ENCODE measurements around the gene MAPKAP1. TPM values are rescaled to one million over a fixed set of nuclear protein-coding genes. Genes with fewer than 3 reads are reported as not detected.
A peak's percentile ranks its signal among the peaks of the same experiment; 100 is the strongest.

The MAPKAP1 gene
- total RNA-seq, 4 donors from 2014 or later = 87.1 to 114 (median 111) TPM

DNA sequence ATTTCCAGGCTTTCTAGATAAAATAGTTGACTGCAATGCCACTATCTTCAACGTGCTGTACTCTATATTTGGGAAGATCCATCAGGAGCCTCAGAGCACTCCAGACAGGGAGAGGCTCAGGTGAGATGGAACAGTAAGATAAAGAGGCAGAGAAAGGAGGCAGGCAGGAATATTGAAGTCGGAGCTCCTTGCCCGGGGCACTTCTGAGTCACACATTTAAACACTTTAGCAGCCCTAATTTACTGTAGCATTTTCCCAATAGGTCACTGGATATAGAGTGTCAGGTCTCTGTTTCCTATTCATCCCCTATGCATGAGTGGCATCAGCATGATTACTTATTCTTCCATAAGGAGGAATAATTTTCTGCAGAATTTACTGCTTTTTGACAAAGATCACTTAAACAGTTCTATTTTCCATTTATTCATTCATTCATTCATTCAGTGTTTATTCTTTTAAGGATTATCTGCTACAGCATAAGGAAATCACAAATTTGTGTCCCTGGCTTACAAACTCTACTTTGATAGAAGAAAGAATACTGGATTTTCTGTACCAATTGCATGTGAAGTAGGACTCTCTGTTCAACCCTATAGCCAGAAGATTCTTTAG is 170.7 kb downstream of the MAPKAP1 start:
- WGBS, 2 donors = 39 to 64% methylated on average over 3 of the region's 3 CpGs
- H3K4me1 ChIP-seq = peaks cover 57 to 73% of the 10 kb centered on the region in 2 donors
- no peak for DNase-seq

DNA sequence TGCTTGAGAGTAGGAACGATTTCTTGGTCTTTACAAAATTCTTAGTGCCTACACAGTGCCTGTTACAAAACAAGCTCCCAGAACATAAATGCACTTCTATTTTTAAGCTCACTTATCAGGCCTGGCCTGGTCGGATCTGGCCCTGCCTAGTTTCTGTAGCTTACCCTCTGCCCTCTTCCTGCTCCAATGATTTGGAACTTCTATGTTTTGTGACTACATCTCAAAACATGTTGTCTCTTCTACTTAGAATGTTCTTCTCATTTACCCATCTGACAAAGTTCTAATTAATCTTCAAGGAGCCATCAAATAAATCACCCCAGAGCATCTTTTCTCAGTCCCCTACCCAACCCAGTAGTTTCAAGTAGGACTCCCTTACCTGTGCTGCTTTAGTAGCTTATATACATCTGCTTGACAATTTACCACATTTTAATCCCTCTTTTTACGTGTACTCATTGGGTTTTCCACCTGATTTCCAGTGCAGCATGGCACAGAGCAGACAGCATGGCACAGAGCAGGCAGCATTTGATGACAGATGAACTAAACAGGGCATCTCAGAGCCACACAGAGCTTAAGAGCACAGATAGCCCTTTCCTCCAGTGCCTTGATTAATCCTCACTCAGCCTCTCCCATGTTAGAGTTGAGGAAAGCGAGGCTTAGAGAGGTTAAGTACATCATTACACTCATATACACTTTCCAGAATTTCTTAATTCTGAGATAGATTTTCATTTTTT is 171.9 kb downstream of the MAPKAP1 start:
- H3K36me3 ChIP-seq = no peaks in the 10 kb centered on the region
- H3K27ac ChIP-seq = peak overlapping the region; percentile 80 to 96 (median 81)
- peak; percentile 46 to 62 for DNase-seq
- H3K4me3 ChIP-seq (replicated peaks in 1 of 3) = no peak overlapping the region
- no peaks in the 10 kb centered on the region for H3K27me3 ChIP-seq
- H3K9me3 ChIP-seq = no peaks in the 10 kb centered on the region
- 51 to 67% methylated on average over 4 of the region's 4 CpGs for WGBS, 2 donors
- TF ChIP-seq, protein P1, sequence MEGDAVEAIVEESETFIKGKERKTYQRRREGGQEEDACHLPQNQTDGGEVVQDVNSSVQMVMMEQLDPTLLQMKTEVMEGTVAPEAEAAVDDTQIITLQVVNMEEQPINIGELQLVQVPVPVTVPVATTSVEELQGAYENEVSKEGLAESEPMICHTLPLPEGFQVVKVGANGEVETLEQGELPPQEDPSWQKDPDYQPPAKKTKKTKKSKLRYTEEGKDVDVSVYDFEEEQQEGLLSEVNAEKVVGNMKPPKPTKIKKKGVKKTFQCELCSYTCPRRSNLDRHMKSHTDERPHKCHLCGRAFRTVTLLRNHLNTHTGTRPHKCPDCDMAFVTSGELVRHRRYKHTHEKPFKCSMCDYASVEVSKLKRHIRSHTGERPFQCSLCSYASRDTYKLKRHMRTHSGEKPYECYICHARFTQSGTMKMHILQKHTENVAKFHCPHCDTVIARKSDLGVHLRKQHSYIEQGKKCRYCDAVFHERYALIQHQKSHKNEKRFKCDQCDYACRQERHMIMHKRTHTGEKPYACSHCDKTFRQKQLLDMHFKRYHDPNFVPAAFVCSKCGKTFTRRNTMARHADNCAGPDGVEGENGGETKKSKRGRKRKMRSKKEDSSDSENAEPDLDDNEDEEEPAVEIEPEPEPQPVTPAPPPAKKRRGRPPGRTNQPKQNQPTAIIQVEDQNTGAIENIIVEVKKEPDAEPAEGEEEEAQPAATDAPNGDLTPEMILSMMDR (IDR thresholded peaks at IDR 0.05) = no peak
- intact Hi-C loops (cut with DNase I) = no loop called here
- peaks cover 47 to 63% of the 10 kb centered on the region in 2 donors for H3K4me1 ChIP-seq

More for the DNA sequence above, 170.7 kb downstream of the MAPKAP1 start:
- peak overlapping the region; percentile 81 to 96 (median 85) for H3K27ac ChIP-seq
- no peaks in the 10 kb centered on the region for H3K27me3 ChIP-seq
- intact Hi-C loops (cut with DNase I) = no loop called here
- H3K36me3 ChIP-seq = no peaks in the 10 kb centered on the region
- H3K9me3 ChIP-seq = no peaks in the 10 kb centered on the region
- TF ChIP-seq, protein P1 (IDR thresholded peaks at IDR 0.05) = no peak
- TF ChIP-seq POLR2A (IDR thresholded peaks at IDR 0.05) = no peak
- no peak overlapping the region for H3K4me3 ChIP-seq (replicated peaks in 1 of 3)

DNA sequence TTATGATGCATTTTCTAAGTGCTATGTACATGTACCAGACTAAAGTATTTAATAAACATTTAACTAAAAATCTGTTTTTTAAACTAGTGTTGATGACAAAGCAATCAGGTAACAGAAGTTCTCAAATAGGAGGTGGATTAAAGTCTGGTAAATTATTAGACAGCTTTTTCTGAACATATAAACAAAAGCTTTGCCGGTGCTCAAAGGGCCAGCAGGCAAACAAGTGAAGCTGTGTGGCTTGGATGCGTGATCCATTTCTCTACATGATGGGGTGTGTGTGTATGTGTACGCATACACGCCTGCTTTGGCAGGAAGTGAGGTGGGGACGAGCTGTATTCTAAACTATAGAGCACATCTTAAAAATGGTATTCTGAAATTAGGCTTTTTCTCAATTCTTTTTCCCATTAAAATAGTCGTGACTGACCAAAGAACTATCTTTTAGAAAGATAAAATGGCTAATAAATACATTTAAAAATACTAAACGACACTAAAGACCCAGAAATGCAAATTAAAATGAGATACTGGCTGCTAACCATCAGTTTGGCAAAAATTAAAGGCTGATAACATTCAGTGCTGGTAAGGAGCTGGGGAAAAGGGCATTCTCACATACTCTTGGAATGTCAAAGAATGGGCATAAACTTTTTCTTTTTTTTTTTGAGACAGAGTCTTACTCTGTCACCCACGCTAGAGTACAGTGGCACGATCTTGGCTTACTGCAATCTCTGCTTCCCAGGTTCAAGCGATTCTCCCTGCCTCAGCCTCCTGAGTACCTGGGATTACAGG is 174.0 kb downstream of the MAPKAP1 start:
- no peaks in the 10 kb centered on the region for H3K36me3 ChIP-seq
- peaks cover 26 to 53% of the 10 kb centered on the region in 2 donors for H3K4me1 ChIP-seq
- no peaks in the 10 kb centered on the region for H3K27me3 ChIP-seq
- H3K27ac ChIP-seq = peak overlapping the region; percentile 2 to 96 (median 81)
- no peak overlapping the region for H3K4me3 ChIP-seq (replicated peaks in 1 of 3)
- no peak for TF ChIP-seq POLR2A (IDR thresholded peaks at IDR 0.05)
- TF ChIP-seq, protein P1 (IDR thresholded peaks at IDR 0.05) = no peak
- no peak for DNase-seq
- WGBS, 2 donors = 96 to 97% methylated on average over 10 of the region's 10 CpGs
- H3K9me3 ChIP-seq = no peaks in the 10 kb centered on the region
- intact Hi-C loops (cut with DNase I) = no loop called here

DNA sequence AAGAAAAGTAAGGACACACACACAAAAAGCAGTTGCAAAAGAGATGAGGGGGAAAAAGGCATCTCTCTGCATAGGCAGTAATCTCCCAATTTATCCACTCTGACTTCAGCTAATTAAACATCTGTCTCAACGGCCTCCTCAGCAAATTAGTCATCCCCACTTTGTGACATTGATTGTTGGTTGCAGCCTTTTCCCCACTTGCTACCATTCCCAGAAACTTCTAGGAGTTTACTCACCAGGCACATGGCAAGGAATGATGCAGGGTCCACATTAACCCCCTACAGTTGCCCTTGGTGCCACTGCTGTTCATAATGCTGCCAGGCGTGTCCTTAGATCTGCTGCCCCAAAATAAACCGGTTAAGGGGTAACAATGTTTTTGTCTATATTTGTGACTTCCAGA is 174.6 kb downstream of the MAPKAP1 start:
- Histone ChIP-seq H3K4me1 (peaks cover 21 to 47% of the 10 kb centered on the region in 2 donors), H3K27me3 (no peaks in the 10 kb centered on the region), H3K9me3 (no peaks in the 10 kb centered on the region), H3K27ac (peak overlapping the region in 1 of 3 donors; percentile 81), H3K4me3 (replicated peaks in 1 of 3) (no peak overlapping the region), H3K36me3 (no peaks in the 10 kb centered on the region)
- no peak for TF ChIP-seq POLR2A (IDR thresholded peaks at IDR 0.05)
- TF ChIP-seq, protein P1 (IDR thresholded peaks at IDR 0.05) = no peak
- no peak for DNase-seq
- 91 to 94% methylated on average over 3 of the region's 3 CpGs for WGBS, 2 donors
- intact Hi-C loops (cut with DNase I) = no loop called here
